HG02763 (cell line): Measurements from ENCODE around the gene BTNL9.
"Not testable (repeated sequence)": the region's sequence is repeated elsewhere in the genome, so short reads cannot be mapped to it uniquely, and the experiment has no call there.

Experiments used
- ATAC-seq: cut with Tn5 transposase; IDR thresholded peaks from one replicate; pipeline ENCODE4 v1.9.1; 2021; ENCODE audit warnings: mild to moderate bottlenecking, moderate library complexity; ENCODE audit not compliant: unreplicated experiment

Gene BTNL9

GRCh38 chr5:181059297-181060230 is 19.5 kb downstream of the BTNL9 start:
- no peak for ATAC-seq

GRCh38 chr5:181060231-181060590 is 20.1 kb downstream of the BTNL9 start:
- ATAC-seq = no peak

GRCh38 chr5:181060924-181061323 is 20.9 kb downstream of the BTNL9 start:
- no peak for ATAC-seq

GRCh38 chr5:181061645-181062044 is 21.6 kb downstream of the BTNL9 start:
- ATAC-seq = no peak

- no peak for ATAC-seq
Observed at GRCh38 chr5:181062631-181063030, 22.6 kb downstream of the BTNL9 start.

GRCh38 chr5:181063514-181063913 is 23.4 kb downstream of the BTNL9 start:
- no peak for ATAC-seq

- ATAC-seq = no peak
Observed at GRCh38 chr5:181064987-181065386, 24.9 kb downstream of the BTNL9 start.

- no peak for ATAC-seq
Observed at GRCh38 chr5:181069767-181070491, 29.9 kb downstream of the BTNL9 start.

GRCh38 chr5:181070523-181070922 is 30.5 kb downstream of the BTNL9 start:
- no peak for ATAC-seq

- ATAC-seq = no peak
Observed at GRCh38 chr5:181071257-181071656, 31.2 kb downstream of the BTNL9 start.

GRCh38 chr5:181076920-181077319 is 36.9 kb downstream of the BTNL9 start:
- no peak for ATAC-seq

- no peak for ATAC-seq
Observed at GRCh38 chr5:181081989-181082388, 41.9 kb downstream of the BTNL9 start.

- no peak for ATAC-seq
Observed at GRCh38 chr5:181084621-181085195, 44.6 kb downstream of the BTNL9 start.

- no peak for ATAC-seq
Observed at GRCh38 chr5:181086026-181086883, 46.2 kb downstream of the BTNL9 start.

- no peak for ATAC-seq
Observed at GRCh38 chr5:181086884-181087205, 46.8 kb downstream of the BTNL9 start.

- ATAC-seq = no peak
Observed at GRCh38 chr5:181087309-181087708, 47.2 kb downstream of the BTNL9 start.

GRCh38 chr5:181088289-181088688 is 48.2 kb downstream of the BTNL9 start:
- ATAC-seq = no peak

GRCh38 chr5:181092428-181092827 is 52.4 kb downstream of the BTNL9 start:
- no peak for ATAC-seq

- not testable (repeated sequence) for ATAC-seq
Observed at GRCh38 chr5:181095162-181095561, 55.1 kb downstream of the BTNL9 start.

GRCh38 chr5:181096721-181097382 is 56.8 kb downstream of the BTNL9 start:
- not testable (repeated sequence) for ATAC-seq
